Loucy (cell line): ENCODE data around the gene EIF2B1.

ENCODE experiments used
- H2AFZ ChIP-seq: fragments of 200-600 bp; sonication (generic); 2 replicates; pipeline ENCODE4 v1.6.0; 2016; ENCODE audit warnings: antibody characterized with exemption, mild to moderate bottlenecking, low read length, moderate library complexity
- H3F3A ChIP-seq: fragments of 200-600 bp; 2 replicates; pipeline ENCODE4 v1.6.0; 2016; ENCODE audit warnings: antibody characterized with exemption, low read depth, mild to moderate bottlenecking
- H3K27me3 ChIP-seq: fragments of 200-600 bp; sonication (generic); 2 replicates; pipeline ENCODE4 v1.6.1; 2014; ENCODE audit warnings: low read length, mild to moderate bottlenecking; ENCODE audit not compliant: insufficient read depth, poor library complexity, severe bottlenecking
- H3K36me3 ChIP-seq: fragments of 200-600 bp; sonication (generic); 2 replicates; pipeline ENCODE4 v1.6.1; 2016; ENCODE audit warnings: low read length; ENCODE audit not compliant: insufficient read depth
- H3K4me1 ChIP-seq: fragments of 200-600 bp; sonication (generic); 2 replicates; pipeline ENCODE4 v1.5.1; 2014; ENCODE audit warnings: low read length, mild to moderate bottlenecking; ENCODE audit not compliant: insufficient read depth, poor library complexity, severe bottlenecking
- H3K4me2 ChIP-seq: fragments of 200-600 bp; sonication (generic); 2 replicates; pipeline ENCODE4 v1.6.0; 2014; ENCODE audit warnings: antibody characterized with exemption, low read length, low read depth, mild to moderate bottlenecking; ENCODE audit not compliant: poor library complexity, severe bottlenecking
- H3K4me3 ChIP-seq: fragments of 200-600 bp; sonication (generic); 2 replicates; pipeline ENCODE4 v1.5.1; 2014; ENCODE audit warnings: low read length, mild to moderate bottlenecking, mixed read lengths; ENCODE audit not compliant: poor library complexity, severe bottlenecking
- H3K79me2 ChIP-seq: fragments of 200-600 bp; sonication (generic); 2 replicates; pipeline ENCODE4 v1.6.1; 2014; ENCODE audit warnings: low read length; ENCODE audit not compliant: insufficient read depth
- H3K9ac ChIP-seq: fragments of 200-600 bp; sonication (generic); 2 replicates; pipeline ENCODE4 v1.6.0; 2014; ENCODE audit warnings: mild to moderate bottlenecking, low read depth, low read length, moderate library complexity; ENCODE audit not compliant: poor library complexity, severe bottlenecking
- H3K9me2 ChIP-seq: fragments of 200-600 bp; sonication (generic); replicated peaks from 2 replicates; pipeline ENCODE4 v1.6.1; 2016; ENCODE audit warnings: low read depth, low read length, mixed read lengths
- H3K9me3 ChIP-seq: fragments of 200-600 bp; sonication (generic); 2 replicates; pipeline ENCODE4 v1.6.1; 2014; ENCODE audit warnings: mild to moderate bottlenecking, antibody characterized with exemption, low read length, low read depth; ENCODE audit not compliant: insufficient read depth
- H4K20me1 ChIP-seq: fragments of 200-600 bp; sonication (generic); 2 replicates; pipeline ENCODE4 v1.6.0; 2014; ENCODE audit warnings: antibody characterized with exemption, low read length, mild to moderate bottlenecking; ENCODE audit not compliant: insufficient read depth, poor library complexity, severe bottlenecking
- CTCF ChIP-seq: fragments of 200-600 bp; sonication (generic); conservative IDR thresholded peaks from 2 replicates; pipeline ENCODE4 v1.5.1; 2014; ENCODE audit warnings: mild to moderate bottlenecking, antibody characterized with exemption, low read length
- EZH2phosphoT487 ChIP-seq: fragments of 200-600 bp; IDR thresholded peaks from 2 replicates; pipeline ENCODE4 v1.6.1; 2018; ENCODE audit warnings: antibody characterized with exemption, mild to moderate bottlenecking, moderate library complexity, borderline replicate concordance

Gene EIF2B1

GRCh38 chr12:123598522-123598921, 35.0 kb downstream of the EIF2B1 start:
- Histone ChIP-seq H3K36me3 (peaks cover 49% of the 10 kb centered on the region), H3K4me2 (no peak overlapping the region), H2AFZ (no peak overlapping the region), H3K79me2 (peaks cover 54% of the 10 kb centered on the region), H3K27me3 (no peaks in the 10 kb centered on the region), H3K9ac (no peak overlapping the region), H3K4me3 (no peak overlapping the region), H3K9me2 (no peaks in the 10 kb centered on the region), H4K20me1 (peaks cover 16% of the 10 kb centered on the region), H3K4me1 (peaks cover 15% of the 10 kb centered on the region), H3K9me3 (no peaks in the 10 kb centered on the region), H3F3A (peaks cover 13% of the 10 kb centered on the region; the same call in 1 of the 2 replicates)
- TF ChIP-seq EZH2phosphoT487 (no peak), CTCF (no peak)

GRCh38 chr12:123597100-123597499, 36.4 kb downstream of the EIF2B1 start:
- peaks cover 5% of the 10 kb centered on the region for H3K4me1 ChIP-seq
- H2AFZ ChIP-seq, result no peak overlapping the region
- H3K27me3 ChIP-seq, result no peaks in the 10 kb centered on the region
- H3K4me2 ChIP-seq, result no peak overlapping the region
- no peaks in the 10 kb centered on the region for H3K9me3 ChIP-seq
- peaks cover 54% of the 10 kb centered on the region for H3K79me2 ChIP-seq
- peaks cover 13% of the 10 kb centered on the region; the same call in 1 of the 2 replicates for H3F3A ChIP-seq
- H3K9me2 ChIP-seq, result no peaks in the 10 kb centered on the region
- peaks cover 10% of the 10 kb centered on the region for H4K20me1 ChIP-seq
- no peak overlapping the region for H3K4me3 ChIP-seq
- no peak for TF ChIP-seq EZH2phosphoT487
- TF ChIP-seq CTCF, result no peak
- no peak overlapping the region for H3K9ac ChIP-seq
- peaks cover 55% of the 10 kb centered on the region for H3K36me3 ChIP-seq

- Histone ChIP-seq H3K9me2 (no peaks in the 10 kb centered on the region), H3K79me2 (peaks cover 58% of the 10 kb centered on the region), H3K9me3 (no peaks in the 10 kb centered on the region), H2AFZ (no peak overlapping the region), H3F3A (peaks cover 13% of the 10 kb centered on the region; the same call in 1 of the 2 replicates), H3K9ac (no peak overlapping the region), H4K20me1 (peaks cover 15% of the 10 kb centered on the region), H3K36me3 (peaks cover 67% of the 10 kb centered on the region), H3K4me1 (peaks cover 5% of the 10 kb centered on the region), H3K27me3 (no peaks in the 10 kb centered on the region), H3K4me2 (no peak overlapping the region), H3K4me3 (no peak overlapping the region)
- TF ChIP-seq CTCF (no peak), EZH2phosphoT487 (no peak)
These were observed 37.8 kb downstream of the EIF2B1 start for GRCh38 chr12:123595729-123596128.
